BJ (cell line): ENCODE results near the gene NEURL2. TPM values are rescaled to one million over a fixed set of nuclear protein-coding genes. Genes with fewer than 3 reads are reported as not detected.
A peak's percentile ranks its signal among the peaks of the same experiment; 100 is the strongest.

Experiments used
- CTCF ChIA-PET: fragments of 350-600 bp; formaldehyde crosslinking; extraction: SDS; loops from one replicate; lab custom pipeline; 2021; ENCODE audit warnings: antibody characterized with exemption, inconsistent platforms; lab: Yijun Ruan, JAX
- POLR2A ChIA-PET: fragments of 300-600 bp; sonication (Branson Sonifier 250); formaldehyde crosslinking; extraction: SDS; loops from one replicate; lab custom pipeline; 2021; ENCODE audit warnings: antibody characterized with exemption; lab: Charles Lee
- DNase-seq: peaks from one replicate; pipeline ENCODE4 v3.0.0-alpha.2; 2011; ENCODE audit warnings: low read depth
- H3K27me3 ChIP-seq: 2 replicates; pipeline ENCODE4 v1.6.0; 2011; ENCODE audit warnings: low read length; ENCODE audit not compliant: control insufficient read depth, insufficient read depth
- H3K36me3 ChIP-seq: 2 replicates; pipeline ENCODE4 v1.5.1; 2011; ENCODE audit warnings: low read length; ENCODE audit not compliant: control insufficient read depth, insufficient read depth
- H3K4me3 ChIP-seq: 2 replicates; pipeline ENCODE4 v1.5.1; 2011; ENCODE audit warnings: low read depth, mild to moderate bottlenecking, control low read depth, low read length
- polyA plus RNA-seq: library from polyadenylated mRNA; depleted of rRNA; stranded (reverse); fragments of >200 nt; gene quantifications from 2 replicates; pipeline ENCODE4 v1.2.3, GENCODE V29; 2011
- TF ChIP-seq, protein P1 (sequence below): IDR thresholded peaks from 2 replicates; pipeline ENCODE4 v1.5.1; 2011; ENCODE audit warnings: low read depth, mild to moderate bottlenecking, control low read depth, inconsistent platforms, low read length, moderate library complexity; ENCODE audit not compliant: insufficient read depth

NEURL2 gene
- polyA plus RNA-seq, 1 experiment = 4.3 TPM

DNA sequence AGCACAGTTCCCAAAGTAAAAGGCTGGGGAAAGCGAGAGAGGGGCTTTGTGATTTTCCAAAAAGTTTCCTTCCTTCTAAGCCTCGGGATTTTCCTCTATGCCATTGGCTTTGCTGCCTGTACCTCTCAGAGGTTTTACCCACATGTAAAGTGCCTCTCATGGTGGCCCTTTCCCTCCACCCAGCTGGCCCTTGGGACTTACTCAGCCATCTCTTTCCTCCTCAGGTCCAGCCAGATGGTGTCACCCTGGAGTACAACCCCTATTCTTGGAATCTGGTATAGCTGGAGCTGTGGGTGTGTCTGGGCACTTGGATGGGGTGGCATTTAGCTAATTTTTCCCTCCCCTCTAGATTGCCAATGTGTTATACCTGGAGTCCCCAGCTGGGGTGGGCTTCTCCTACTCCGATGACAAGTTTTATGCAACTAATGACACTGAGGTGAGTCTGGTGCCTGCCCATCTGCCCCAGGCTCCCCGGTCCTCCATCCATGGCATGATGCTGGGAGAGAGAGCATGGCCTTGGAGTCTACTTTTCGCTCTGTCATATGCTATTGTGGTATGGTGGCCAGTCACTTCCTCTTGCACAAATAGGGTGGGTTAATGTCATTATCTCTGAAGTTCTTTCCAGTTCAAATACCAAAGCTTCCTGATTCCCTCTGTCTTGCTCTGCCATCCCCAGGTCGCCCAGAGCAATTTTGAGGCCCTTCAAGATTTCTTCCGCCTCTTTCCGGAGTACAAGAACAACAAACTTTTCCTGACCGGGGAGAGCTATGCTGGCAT, 1.2 kb upstream of the NEURL2 start:
- Histone ChIP-seq H3K4me3 (peak overlapping the region; percentile 77), H3K36me3 (peaks cover 15% of the 10 kb centered on the region), H3K27me3 (no peaks in the 10 kb centered on the region)
- ChIA-PET CTCF (interaction anchor here (0.6 to 3.4 kb wide), 7 partner anchors 10 to 76 kb away, joined by 3 to 12 read pairs (median 4); no protein-coding TSS in a partner anchor), POLR2A (no interaction called here)
- DNase-seq = no peak
- TF ChIP-seq, protein P1, sequence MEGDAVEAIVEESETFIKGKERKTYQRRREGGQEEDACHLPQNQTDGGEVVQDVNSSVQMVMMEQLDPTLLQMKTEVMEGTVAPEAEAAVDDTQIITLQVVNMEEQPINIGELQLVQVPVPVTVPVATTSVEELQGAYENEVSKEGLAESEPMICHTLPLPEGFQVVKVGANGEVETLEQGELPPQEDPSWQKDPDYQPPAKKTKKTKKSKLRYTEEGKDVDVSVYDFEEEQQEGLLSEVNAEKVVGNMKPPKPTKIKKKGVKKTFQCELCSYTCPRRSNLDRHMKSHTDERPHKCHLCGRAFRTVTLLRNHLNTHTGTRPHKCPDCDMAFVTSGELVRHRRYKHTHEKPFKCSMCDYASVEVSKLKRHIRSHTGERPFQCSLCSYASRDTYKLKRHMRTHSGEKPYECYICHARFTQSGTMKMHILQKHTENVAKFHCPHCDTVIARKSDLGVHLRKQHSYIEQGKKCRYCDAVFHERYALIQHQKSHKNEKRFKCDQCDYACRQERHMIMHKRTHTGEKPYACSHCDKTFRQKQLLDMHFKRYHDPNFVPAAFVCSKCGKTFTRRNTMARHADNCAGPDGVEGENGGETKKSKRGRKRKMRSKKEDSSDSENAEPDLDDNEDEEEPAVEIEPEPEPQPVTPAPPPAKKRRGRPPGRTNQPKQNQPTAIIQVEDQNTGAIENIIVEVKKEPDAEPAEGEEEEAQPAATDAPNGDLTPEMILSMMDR = peak; percentile 43

- DNase-seq = no peak
- no peaks in the 10 kb centered on the region for H3K27me3 ChIP-seq
- H3K4me3 ChIP-seq = peak overlapping the region; percentile 77
- ChIA-PET POLR2A (interaction anchor here (0.6 kb wide), 1 partner anchor 62 kb away, joined by 3 read pairs; no protein-coding TSS in a partner anchor), CTCF (interaction anchor here (0.7 to 3.4 kb wide), 23 partner anchors 9 to 91 kb away, joined by 3 to 15 read pairs (median 4); partner anchors contain the start of gene ZSWIM1)
- TF ChIP-seq, protein P1 = peak; percentile 76
- H3K36me3 ChIP-seq = peaks cover 10% of the 10 kb centered on the region
Measured at GRCh38 chr20:45890077-45890984, 677 bp downstream of the NEURL2 start.

DNA sequence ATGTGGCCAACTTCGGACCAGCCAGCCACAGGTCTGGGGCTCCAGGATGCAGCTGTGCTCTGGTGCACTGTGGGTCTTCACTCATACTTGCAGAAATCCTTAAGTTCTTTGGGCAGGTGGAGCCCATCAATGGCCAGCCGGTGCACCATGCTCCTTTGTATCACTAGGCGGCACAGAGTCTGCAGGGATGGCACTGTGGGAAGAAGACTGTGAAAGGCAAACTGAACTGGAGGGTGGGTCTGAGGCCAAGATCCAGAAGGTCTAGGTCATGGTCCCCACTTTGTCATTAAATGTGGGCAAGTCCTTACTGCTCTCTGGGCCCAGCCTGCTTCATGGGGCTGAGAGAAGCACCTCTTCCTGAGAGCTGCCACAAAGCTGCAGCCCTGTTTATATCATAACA, 2.3 kb downstream of the NEURL2 start:
- TF ChIP-seq, protein P1 = no peak
- no peak for DNase-seq
- no peaks in the 10 kb centered on the region for H3K27me3 ChIP-seq
- peaks cover 10% of the 10 kb centered on the region for H3K36me3 ChIP-seq
- ChIA-PET CTCF (interaction anchor here (2.3 kb wide), 1 partner anchor 82 kb away, joined by 15 read pairs; no protein-coding TSS in a partner anchor), POLR2A (no interaction called here)
- H3K4me3 ChIP-seq = no peak overlapping the region

- CTCF ChIA-PET = interaction anchor here (0.7 to 1.0 kb wide), 2 partner anchors 70 to 88 kb away, joined by 3 to 4 read pairs; no protein-coding TSS in a partner anchor
- POLR2A ChIA-PET = no interaction called here
- DNase-seq = no peak
Measured at GRCh38 chr20:45887346-45887715, 3.7 kb downstream of the NEURL2 start, which contains the start of gene SPATA25. SPATA25 (minus strand) TSS chr20:45887622; CDS start chr20:45887590, 32 bp downstream.

More at GRCh38 chr20:45887346-45887715, 3.7 kb downstream of the NEURL2 start, which contains the start of gene SPATA25:
- Histone ChIP-seq H3K4me3 (no peak within 1 kb of the TSS), H3K27me3 (no peaks in the 10 kb centered on the region), H3K36me3 (peaks cover 14% of the 10 kb centered on the region)
- TF ChIP-seq, protein P1 = no peak
